Stimulated activated naive CD8-positive, alpha-beta T cell treated with anti-CD3 and anti-CD28 coated beads, Interleukin-15, amount 100 ng/mL, for 72 hours (primary cell): Measurements from ENCODE around the gene SLC39A10.
"Not testable (repeated sequence)": the region's sequence is repeated elsewhere in the genome, so short reads cannot be mapped to it uniquely, and the experiment has no call there.

Experiments
- ATAC-seq: fragments of 150-1000 bp; cut with Tn5 transposase; 2 replicates; pipeline ENCODE4 v1.10.0; 2021; ENCODE audit warnings: mild to moderate bottlenecking, moderate library complexity
- DNase-seq, 2 donors: peaks; one replicate each; pipeline ENCODE4 v3.0.0; 2021 to 2022
- H3K27ac Mint-ChIP-seq, 2 donors: one replicate each; pipeline ENCODE4 v1.8.0; 2022; ENCODE audit warnings: mild to moderate bottlenecking in 2 of 2, mixed read lengths in 2 of 2, moderate library complexity in 2 of 2
- H3K27me3 Mint-ChIP-seq: one replicate; pipeline ENCODE4 v1.8.0; 2022; ENCODE audit warnings: mixed read lengths
- H3K4me1 Mint-ChIP-seq: one replicate; pipeline ENCODE4 v1.8.0; 2022; ENCODE audit warnings: mild to moderate bottlenecking, mixed read lengths
- H3K4me3 Mint-ChIP-seq, 2 donors: one replicate each; pipeline ENCODE4 v1.8.0; 2022; ENCODE audit warnings: mild to moderate bottlenecking in 2 of 2, mixed read lengths in 2 of 2, moderate library complexity in 1 of 2
- H3K9me3 Mint-ChIP-seq, 2 donors: one replicate each; pipeline ENCODE4 v1.8.0; 2022; ENCODE audit warnings: mixed read lengths in 2 of 2

The SLC39A10 gene

GRCh38 chr2:195677884-195678283 is 20.9 kb downstream of the SLC39A10 start:
- H3K9me3 Mint-ChIP-seq = peaks cover 0 to 8% of the 10 kb centered on the region in 2 donors
- no peak overlapping the region for H3K4me3 Mint-ChIP-seq
- ATAC-seq (no peak), DNase-seq (no peak)
- no peak overlapping the region for H3K27ac Mint-ChIP-seq
- H3K4me1 Mint-ChIP-seq = peaks cover 18% of the 10 kb centered on the region
- H3K27me3 Mint-ChIP-seq = no peaks in the 10 kb centered on the region

GRCh38 chr2:195682077-195682476 is 25.1 kb downstream of the SLC39A10 start:
- Mint-ChIP-seq H3K9me3 (peaks cover 0 to 8% of the 10 kb centered on the region in 2 donors), H3K4me3 (no peak overlapping the region), H3K27me3 (no peaks in the 10 kb centered on the region), H3K27ac (no peak overlapping the region), H3K4me1 (peaks cover 44% of the 10 kb centered on the region)
- ATAC-seq (no peak), DNase-seq (no peak)

- Mint-ChIP-seq H3K27me3 (no peaks in the 10 kb centered on the region), H3K27ac (no peak overlapping the region), H3K4me1 (peaks cover 36% of the 10 kb centered on the region), H3K9me3 (peaks cover 0 to 8% of the 10 kb centered on the region in 2 donors), H3K4me3 (no peak overlapping the region)
- no peak for DNase-seq
- ATAC-seq = no peak
Observed at GRCh38 chr2:195683174-195683573, 26.1 kb downstream of the SLC39A10 start.

- Mint-ChIP-seq H3K27me3 (no peaks in the 10 kb centered on the region), H3K4me3 (no peak overlapping the region), H3K9me3 (peaks cover 15% of the 10 kb centered on the region in 2 donors), H3K4me1 (peaks cover 33% of the 10 kb centered on the region), H3K27ac (peak overlapping the region in 1 of 2 donors; percentile 58)
- ATAC-seq (no peak), DNase-seq (no peak)
Observed at GRCh38 chr2:195686564-195686963, 29.5 kb downstream of the SLC39A10 start.

- H3K9me3 Mint-ChIP-seq = peaks cover 20 to 23% of the 10 kb centered on the region in 2 donors
- no peak for ATAC-seq
- H3K4me1 Mint-ChIP-seq = peaks cover 41% of the 10 kb centered on the region
- H3K27ac Mint-ChIP-seq = no peak overlapping the region
- DNase-seq = no peak
- H3K27me3 Mint-ChIP-seq = no peaks in the 10 kb centered on the region
- no peak overlapping the region for H3K4me3 Mint-ChIP-seq
Observed at GRCh38 chr2:195687320-195688086, 30.5 kb downstream of the SLC39A10 start.

GRCh38 chr2:195692531-195692930 is 35.5 kb downstream of the SLC39A10 start:
- not testable (repeated sequence) for H3K27ac Mint-ChIP-seq, ATAC-seq
- peaks cover 20 to 33% of the 10 kb centered on the region in 2 donors for H3K9me3 Mint-ChIP-seq

GRCh38 chr2:195694553-195694952 is 37.5 kb downstream of the SLC39A10 start:
- H3K4me3 Mint-ChIP-seq = no peak overlapping the region
- DNase-seq (no peak), ATAC-seq (no peak)
- H3K4me1 Mint-ChIP-seq = peaks cover 27% of the 10 kb centered on the region
- no peak overlapping the region for H3K27ac Mint-ChIP-seq
- peaks cover 21 to 36% of the 10 kb centered on the region in 2 donors for H3K9me3 Mint-ChIP-seq
- no peaks in the 10 kb centered on the region for H3K27me3 Mint-ChIP-seq

More at GRCh38 chr2:195692531-195692930, 35.5 kb downstream of the SLC39A10 start:
- DNase-seq, H3K4me3 Mint-ChIP-seq, H3K27me3 Mint-ChIP-seq: not testable (repeated sequence)
- peaks cover 27% of the 10 kb centered on the region for H3K4me1 Mint-ChIP-seq

- DNase-seq = no peak
- H3K27ac Mint-ChIP-seq = no peak overlapping the region
- no peak overlapping the region for H3K4me3 Mint-ChIP-seq
- peaks cover 27% of the 10 kb centered on the region for H3K4me1 Mint-ChIP-seq
- H3K27me3 Mint-ChIP-seq = no peaks in the 10 kb centered on the region
- ATAC-seq = no peak
- peaks cover 26 to 41% of the 10 kb centered on the region in 2 donors for H3K9me3 Mint-ChIP-seq
Observed at GRCh38 chr2:195695002-195695631, 38.1 kb downstream of the SLC39A10 start.

GRCh38 chr2:195696012-195696411 is 39.0 kb downstream of the SLC39A10 start:
- H3K4me1 Mint-ChIP-seq = peaks cover 27% of the 10 kb centered on the region
- H3K27me3 Mint-ChIP-seq = no peaks in the 10 kb centered on the region
- peaks cover 26 to 39% of the 10 kb centered on the region in 2 donors for H3K9me3 Mint-ChIP-seq
- no peak overlapping the region for H3K27ac Mint-ChIP-seq
- no peak overlapping the region for H3K4me3 Mint-ChIP-seq
- no peak for ATAC-seq
- no peak for DNase-seq

- Mint-ChIP-seq H3K27me3 (no peaks in the 10 kb centered on the region), H3K9me3 (peaks cover 20 to 28% of the 10 kb centered on the region in 2 donors), H3K4me3 (no peak overlapping the region), H3K27ac (no peak overlapping the region), H3K4me1 (peaks cover 13% of the 10 kb centered on the region)
- DNase-seq (no peak), ATAC-seq (no peak)
Observed at GRCh38 chr2:195697681-195698220, 40.7 kb downstream of the SLC39A10 start.

GRCh38 chr2:195700480-195700879 is 43.5 kb downstream of the SLC39A10 start:
- ATAC-seq = no peak
- no peak overlapping the region for H3K4me3 Mint-ChIP-seq
- H3K27me3 Mint-ChIP-seq = no peaks in the 10 kb centered on the region
- no peak overlapping the region for H3K27ac Mint-ChIP-seq
- no peaks in the 10 kb centered on the region for H3K4me1 Mint-ChIP-seq
- peaks cover 18 to 20% of the 10 kb centered on the region in 2 donors for H3K9me3 Mint-ChIP-seq
- DNase-seq = no peak

- H3K4me1 Mint-ChIP-seq = no peaks in the 10 kb centered on the region
- ATAC-seq (no peak), DNase-seq (no peak)
- peaks cover under 1 to 2% of the 10 kb centered on the region in 2 donors for H3K9me3 Mint-ChIP-seq
- no peak overlapping the region for H3K4me3 Mint-ChIP-seq
- no peaks in the 10 kb centered on the region for H3K27me3 Mint-ChIP-seq
- H3K27ac Mint-ChIP-seq = no peak overlapping the region
Observed at GRCh38 chr2:195706161-195706900, 49.3 kb downstream of the SLC39A10 start.

- no peak overlapping the region for H3K4me3 Mint-ChIP-seq
- no peak for ATAC-seq
- no peaks in the 10 kb centered on the region for H3K9me3 Mint-ChIP-seq
- DNase-seq = no peak
- no peaks in the 10 kb centered on the region for H3K4me1 Mint-ChIP-seq
- no peak overlapping the region for H3K27ac Mint-ChIP-seq
- H3K27me3 Mint-ChIP-seq = no peaks in the 10 kb centered on the region
Observed at GRCh38 chr2:195709901-195710806, 53.1 kb downstream of the SLC39A10 start.

- ATAC-seq (no peak), DNase-seq (no peak)
- H3K9me3 Mint-ChIP-seq = no peaks in the 10 kb centered on the region
- no peaks in the 10 kb centered on the region for H3K4me1 Mint-ChIP-seq
- H3K27ac Mint-ChIP-seq = no peak overlapping the region
- H3K27me3 Mint-ChIP-seq = no peaks in the 10 kb centered on the region
- no peak overlapping the region for H3K4me3 Mint-ChIP-seq
Observed at GRCh38 chr2:195711478-195711877, 54.5 kb downstream of the SLC39A10 start.

- H3K27ac Mint-ChIP-seq = peak overlapping the region in 1 of 2 donors; percentile 5
- ATAC-seq = no peak
Observed at GRCh38 chr2:195716466-195716865, 59.4 kb downstream of the SLC39A10 start.

More at GRCh38 chr2:195716466-195716865, 59.4 kb downstream of the SLC39A10 start:
- no peak overlapping the region for H3K4me3 Mint-ChIP-seq
- peaks cover 8% of the 10 kb centered on the region for H3K4me1 Mint-ChIP-seq
- H3K27me3 Mint-ChIP-seq = no peaks in the 10 kb centered on the region
- no peak for DNase-seq
- H3K9me3 Mint-ChIP-seq = no peaks in the 10 kb centered on the region
